HepG2 (cell line): ENCODE data around the gene GP1BA.

ENCODE experiments used
- CEBPB ChIP-seq: IDR thresholded peaks from 2 replicates; pipeline ENCODE4 v1.6.1; 2011; ENCODE audit warnings: low read depth, low read length, improper control_type of control experiment, borderline replicate concordance
- CHD4 ChIP-seq: fragments of 200-600 bp; sonication (generic); IDR thresholded peaks from 2 replicates; pipeline ENCODE4 v1.7.0; 2017; ENCODE audit warnings: mild to moderate bottlenecking, low read length, borderline replicate concordance
- ELF1 ChIP-seq: sonication (generic); formaldehyde crosslinking; IDR thresholded peaks from 2 replicates; pipeline ENCODE4 v1.4.0; 2020; ENCODE audit warnings: missing genetic modification reagents
- U2AF1 ChIP-seq: fragments of 200-400 bp; formaldehyde crosslinking; optimal IDR thresholded peaks from 2 replicates; pipeline ENCODE3; 2017; ENCODE audit warnings: mild to moderate bottlenecking, low read depth, low read length
- ZBTB7A ChIP-seq: sonication (generic); formaldehyde crosslinking; IDR thresholded peaks from 2 replicates; pipeline ENCODE4 v1.8.0; 2022; ENCODE audit warnings: mild to moderate bottlenecking, missing genetic modification reagents
- TF ChIP-seq, protein P1 (sequence below), 2 experiments: sonication (generic) in 1 of 2; formaldehyde crosslinking in 1 of 2; IDR thresholded peaks; 2 replicates each; pipeline versions ENCODE4 v1.5.1 to v1.6.1; 2011 to 2020; ENCODE audit warnings: borderline replicate concordance in 1 of 2, low read depth in 1 of 2, low read length in 1 of 2, mild to moderate bottlenecking in 1 of 2, missing genetic modification reagents in 1 of 2, moderate library complexity in 1 of 2
- TF ChIP-seq, protein P2 (sequence below), 2 experiments: fragments of 450-650 bp in 1 of 2; sonication (generic) in 1 of 2; formaldehyde crosslinking; IDR thresholded peaks; 2 replicates each; pipeline versions ENCODE4 v1.5.0 to v1.8.0; 2020 to 2022; ENCODE audit warnings: mild to moderate bottlenecking in 1 of 2, missing genetic modification reagents in 1 of 2

DNA sequence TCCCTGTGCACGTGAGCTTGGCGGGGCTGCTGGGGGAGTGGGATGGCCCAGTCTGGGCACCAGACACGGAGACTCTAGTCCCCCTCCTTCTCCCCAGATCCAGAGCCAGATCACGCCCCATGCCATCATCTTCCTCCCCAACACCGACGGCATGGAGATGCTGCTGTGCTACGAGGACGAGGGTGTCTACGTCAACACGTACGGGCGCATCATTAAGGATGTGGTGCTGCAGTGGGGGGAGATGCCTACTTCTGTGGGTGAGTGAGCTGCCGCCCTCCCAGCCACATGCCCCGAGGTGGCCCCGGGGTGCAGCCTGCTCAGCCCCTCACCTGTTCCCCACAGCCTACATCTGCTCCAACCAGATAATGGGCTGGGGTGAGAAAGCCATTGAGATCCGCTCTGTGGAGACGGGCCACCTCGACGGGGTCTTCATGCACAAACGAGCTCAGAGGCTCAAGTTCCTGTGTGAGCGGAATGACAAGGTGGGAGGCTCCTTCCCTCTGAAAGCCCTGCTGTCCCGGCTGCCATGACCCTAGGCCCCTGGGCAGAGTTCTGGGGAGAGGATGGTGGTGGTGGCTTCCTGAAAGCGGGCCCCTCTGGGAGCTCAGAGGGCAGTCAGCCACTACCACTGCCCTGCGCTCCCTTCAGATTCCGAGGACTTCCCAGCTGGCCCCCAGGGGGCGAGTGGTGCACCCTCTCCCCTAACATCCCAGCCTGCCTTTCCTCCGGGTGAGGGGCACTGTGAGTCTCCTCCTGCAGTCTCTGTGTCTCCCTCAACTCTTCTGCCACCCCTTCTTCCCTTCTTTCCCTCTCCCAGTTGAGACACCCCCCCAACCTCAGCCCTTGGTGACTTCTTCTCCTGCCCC is 35.5 kb upstream of the GP1BA start:
- TF ChIP-seq U2AF1 (no peak), ZBTB7A (CRISPR knock-in tag) (no peak), CEBPB (no peak), CHD4 (no peak), ELF1 (no peak)
- TF ChIP-seq, protein P1, sequence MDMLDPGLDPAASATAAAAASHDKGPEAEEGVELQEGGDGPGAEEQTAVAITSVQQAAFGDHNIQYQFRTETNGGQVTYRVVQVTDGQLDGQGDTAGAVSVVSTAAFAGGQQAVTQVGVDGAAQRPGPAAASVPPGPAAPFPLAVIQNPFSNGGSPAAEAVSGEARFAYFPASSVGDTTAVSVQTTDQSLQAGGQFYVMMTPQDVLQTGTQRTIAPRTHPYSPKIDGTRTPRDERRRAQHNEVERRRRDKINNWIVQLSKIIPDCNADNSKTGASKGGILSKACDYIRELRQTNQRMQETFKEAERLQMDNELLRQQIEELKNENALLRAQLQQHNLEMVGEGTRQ (IDR thresholded peaks at IDR 0.05; ENCODE audit: low read depth, low read length) = no peak
- TF ChIP-seq, protein P1 (CRISPR knock-in tag; IDR thresholded peaks at IDR 0.05; ENCODE audit: borderline replicate concordance) = no peak
- TF ChIP-seq, protein P2, sequence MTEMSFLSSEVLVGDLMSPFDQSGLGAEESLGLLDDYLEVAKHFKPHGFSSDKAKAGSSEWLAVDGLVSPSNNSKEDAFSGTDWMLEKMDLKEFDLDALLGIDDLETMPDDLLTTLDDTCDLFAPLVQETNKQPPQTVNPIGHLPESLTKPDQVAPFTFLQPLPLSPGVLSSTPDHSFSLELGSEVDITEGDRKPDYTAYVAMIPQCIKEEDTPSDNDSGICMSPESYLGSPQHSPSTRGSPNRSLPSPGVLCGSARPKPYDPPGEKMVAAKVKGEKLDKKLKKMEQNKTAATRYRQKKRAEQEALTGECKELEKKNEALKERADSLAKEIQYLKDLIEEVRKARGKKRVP (CRISPR knock-in tag; IDR thresholded peaks at IDR 0.05) = no peak
